Neural crest cell (in vitro differentiated cells): Measurements from ENCODE around the gene PHKG2. TPM values are rescaled to one million over a fixed set of nuclear protein-coding genes. Genes with fewer than 3 reads are reported as not detected.

Experiments
- DNase-seq: peaks from one replicate; pipeline ENCODE4 v3.0.0; 2021; ENCODE audit warnings: low read depth, mixed read lengths, low spot score
- H3K27ac Mint-ChIP-seq: one replicate; pipeline ENCODE4 v1.8.0; 2021; ENCODE audit warnings: mild to moderate bottlenecking, mixed read lengths; ENCODE audit not compliant: unreplicated experiment
- H3K27me3 Mint-ChIP-seq: 2 replicates; pipeline ENCODE4 v1.8.0; 2021; ENCODE audit warnings: low read depth, mild to moderate bottlenecking, mixed read lengths
- H3K36me3 Mint-ChIP-seq: 2 replicates; pipeline ENCODE4 v1.8.0; 2021; ENCODE audit warnings: low read depth, mild to moderate bottlenecking, mixed read lengths
- H3K4me1 Mint-ChIP-seq: 2 replicates; pipeline ENCODE4 v1.8.0; 2021; ENCODE audit warnings: mixed read lengths
- H3K4me3 Mint-ChIP-seq: one replicate; pipeline ENCODE4 v1.8.0; 2021; ENCODE audit warnings: mild to moderate bottlenecking, mixed read lengths
- H3K9me3 Mint-ChIP-seq: 2 replicates; pipeline ENCODE4 v1.8.0; 2021; ENCODE audit warnings: mixed read lengths
- total RNA-seq: library from RNA; stranded (reverse); gene quantifications from 2 replicates; pipeline ENCODE4 v1.2.1, GENCODE V29; 2021
- TF ChIP-seq, protein P1 (sequence below): fragments of 200-600 bp; sonication (generic); conservative IDR thresholded peaks from 2 replicates; pipeline ENCODE4 v1.5.0; 2021; ENCODE audit warnings: antibody characterized with exemption, mild to moderate bottlenecking

The PHKG2 gene
- total RNA-seq, 1 donor from 2014 or later = 39.2 TPM

DNA sequence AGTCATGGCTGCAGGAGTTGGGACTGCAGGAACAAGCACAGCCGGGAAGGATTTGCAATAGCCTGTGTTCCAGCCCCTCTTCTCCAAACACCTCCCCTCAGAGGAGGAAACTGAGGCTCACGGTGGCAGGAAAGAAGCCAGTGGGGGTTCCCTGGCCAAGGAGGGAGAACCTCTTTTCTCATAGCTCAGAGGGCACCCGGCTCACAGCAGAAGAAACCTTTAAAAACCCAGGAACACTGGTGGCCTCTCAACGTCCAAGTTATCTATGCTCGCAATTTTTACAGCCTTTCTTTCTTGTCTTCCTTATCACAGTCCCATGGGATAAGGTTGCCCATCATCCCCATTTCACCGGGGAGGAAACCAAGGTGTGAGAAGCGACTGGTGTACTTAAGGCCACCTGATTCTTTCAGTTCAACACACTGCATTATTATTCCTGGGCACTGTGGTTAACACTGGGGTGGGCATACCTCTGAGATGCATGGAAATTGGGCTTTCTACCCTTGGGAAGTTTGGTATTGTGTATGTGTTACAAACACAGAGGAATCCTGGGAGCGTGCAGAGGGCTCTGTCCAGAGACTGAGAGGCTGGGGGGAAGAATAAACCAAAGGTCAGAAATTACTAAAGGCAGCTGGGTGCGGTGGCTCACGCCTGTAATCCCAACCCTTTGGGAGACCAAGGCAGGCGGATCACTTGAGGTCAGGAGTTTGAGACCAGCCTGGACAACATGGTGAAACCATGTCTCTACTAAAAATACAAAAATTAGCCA is 39.6 kb downstream of the PHKG2 start:
- Mint-ChIP-seq H3K27me3 (no peaks in the 10 kb centered on the region), H3K9me3 (no peaks in the 10 kb centered on the region), H3K27ac (peak overlapping the region; percentile 93), H3K4me3 (peak overlapping the region; percentile 96), H3K4me1 (peaks cover 14% of the 10 kb centered on the region), H3K36me3 (peaks cover 3% of the 10 kb centered on the region)
- no peak for DNase-seq
- TF ChIP-seq, protein P1, sequence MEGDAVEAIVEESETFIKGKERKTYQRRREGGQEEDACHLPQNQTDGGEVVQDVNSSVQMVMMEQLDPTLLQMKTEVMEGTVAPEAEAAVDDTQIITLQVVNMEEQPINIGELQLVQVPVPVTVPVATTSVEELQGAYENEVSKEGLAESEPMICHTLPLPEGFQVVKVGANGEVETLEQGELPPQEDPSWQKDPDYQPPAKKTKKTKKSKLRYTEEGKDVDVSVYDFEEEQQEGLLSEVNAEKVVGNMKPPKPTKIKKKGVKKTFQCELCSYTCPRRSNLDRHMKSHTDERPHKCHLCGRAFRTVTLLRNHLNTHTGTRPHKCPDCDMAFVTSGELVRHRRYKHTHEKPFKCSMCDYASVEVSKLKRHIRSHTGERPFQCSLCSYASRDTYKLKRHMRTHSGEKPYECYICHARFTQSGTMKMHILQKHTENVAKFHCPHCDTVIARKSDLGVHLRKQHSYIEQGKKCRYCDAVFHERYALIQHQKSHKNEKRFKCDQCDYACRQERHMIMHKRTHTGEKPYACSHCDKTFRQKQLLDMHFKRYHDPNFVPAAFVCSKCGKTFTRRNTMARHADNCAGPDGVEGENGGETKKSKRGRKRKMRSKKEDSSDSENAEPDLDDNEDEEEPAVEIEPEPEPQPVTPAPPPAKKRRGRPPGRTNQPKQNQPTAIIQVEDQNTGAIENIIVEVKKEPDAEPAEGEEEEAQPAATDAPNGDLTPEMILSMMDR = no peak

DNA sequence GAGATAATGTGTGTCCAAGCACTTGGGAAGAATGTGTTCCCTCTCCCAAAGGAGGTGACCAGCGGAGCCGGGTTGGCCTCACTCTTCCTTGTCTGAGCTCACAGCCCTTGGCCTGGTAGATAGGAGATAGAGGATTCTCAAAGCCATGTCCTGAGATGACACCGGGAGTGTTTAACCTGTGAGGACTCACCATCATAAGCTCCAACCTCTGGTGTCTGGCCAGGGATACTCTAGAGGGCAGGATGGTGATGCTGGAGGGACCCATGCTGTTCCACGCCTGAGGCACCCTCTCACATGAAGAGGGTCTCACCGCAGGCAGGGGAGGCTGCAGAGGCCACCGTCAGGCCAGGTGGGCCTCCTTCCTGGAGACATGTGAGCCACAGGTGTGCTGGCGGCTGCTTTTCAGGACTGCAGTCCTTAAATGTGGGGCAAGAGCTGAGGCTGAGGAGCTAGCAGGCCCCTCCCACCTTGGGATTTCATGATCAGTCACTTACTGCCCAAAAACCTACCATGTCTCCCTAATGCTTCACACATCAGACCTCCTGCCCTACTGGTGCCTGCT is 45.4 kb downstream of the PHKG2 start:
- no peak overlapping the region for H3K27ac Mint-ChIP-seq
- H3K9me3 Mint-ChIP-seq = no peaks in the 10 kb centered on the region
- DNase-seq = no peak
- H3K36me3 Mint-ChIP-seq = no peaks in the 10 kb centered on the region
- peak overlapping the region; percentile 38 for H3K4me3 Mint-ChIP-seq
- TF ChIP-seq, protein P1 = no peak
- H3K4me1 Mint-ChIP-seq = no peaks in the 10 kb centered on the region
- H3K27me3 Mint-ChIP-seq = no peaks in the 10 kb centered on the region

DNA sequence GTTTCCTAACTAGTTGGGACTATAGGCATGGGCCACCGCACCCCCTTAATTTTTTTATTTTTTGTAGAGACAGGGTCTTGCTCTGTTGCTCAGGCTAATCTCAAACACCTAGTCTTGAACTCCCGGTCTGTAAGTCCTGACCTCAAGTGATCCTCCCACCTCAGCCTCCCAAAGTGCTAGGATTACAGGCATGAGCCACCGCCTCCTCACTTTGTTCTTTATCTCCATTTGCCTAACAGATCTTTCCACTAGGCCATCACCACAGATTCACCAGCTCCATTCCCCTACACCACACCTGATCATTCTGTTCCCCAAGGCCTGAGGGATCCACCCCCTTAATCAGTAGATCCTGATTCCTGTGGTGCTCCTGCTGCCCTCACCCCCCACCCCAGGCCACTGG is 46.4 kb downstream of the PHKG2 start:
- Mint-ChIP-seq H3K4me1 (no peaks in the 10 kb centered on the region), H3K27me3 (no peaks in the 10 kb centered on the region), H3K36me3 (no peaks in the 10 kb centered on the region), H3K4me3 (no peak overlapping the region), H3K9me3 (no peaks in the 10 kb centered on the region), H3K27ac (no peak overlapping the region)
- no peak for DNase-seq
- TF ChIP-seq, protein P1 = no peak

DNA sequence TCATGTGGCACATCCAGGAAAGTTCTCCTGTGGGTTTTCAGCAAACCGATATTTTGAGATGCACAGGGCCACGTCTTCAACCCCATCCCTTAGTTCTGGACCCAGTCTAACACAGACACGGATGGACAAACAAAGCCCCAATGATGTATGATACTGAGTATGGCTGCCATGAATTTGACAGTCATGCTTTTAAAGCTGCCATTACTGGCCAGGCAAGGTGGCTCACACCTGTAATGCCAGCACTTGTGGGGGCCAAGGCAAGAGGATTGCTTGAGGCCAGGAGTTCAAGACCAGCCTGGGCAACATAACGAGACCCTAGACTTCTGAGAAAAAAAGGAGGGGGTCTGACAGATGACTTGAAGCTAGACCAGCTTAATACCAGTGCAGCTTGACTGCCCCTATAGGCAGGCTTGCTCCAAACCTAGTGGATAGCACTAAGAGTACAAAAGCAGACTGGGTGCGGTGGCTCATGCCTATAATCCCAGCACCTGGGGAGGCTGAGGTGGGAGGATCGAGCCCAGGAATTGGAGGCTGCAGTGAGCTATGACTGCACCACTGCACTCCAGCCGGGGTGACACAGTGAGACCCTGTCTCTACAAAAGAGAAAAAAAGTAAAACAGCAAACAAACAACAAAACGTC is 49.6 kb downstream of the PHKG2 start:
- no peak overlapping the region for H3K4me3 Mint-ChIP-seq
- H3K4me1 Mint-ChIP-seq = peaks cover 3% of the 10 kb centered on the region
- H3K27me3 Mint-ChIP-seq = no peaks in the 10 kb centered on the region
- no peaks in the 10 kb centered on the region for H3K36me3 Mint-ChIP-seq
- TF ChIP-seq, protein P1 = peak; percentile 15
- DNase-seq = no peak
- no peaks in the 10 kb centered on the region for H3K9me3 Mint-ChIP-seq
- H3K27ac Mint-ChIP-seq = no peak overlapping the region

Other genes starting within 250 kb of the PHKG2 start
- gene ZNF768, start 221.9 kb upstream of the PHKG2 start, total RNA-seq = 64.0 and 68.5 TPM in 2 replicates
- 10.5 and 11.3 TPM in 2 replicates for gene ZNF747, start 213.6 kb upstream of the PHKG2 start, total RNA-seq
- gene ZNF764, start 190.1 kb upstream of the PHKG2 start, total RNA-seq = 20.7 and 22.3 TPM in 2 replicates
- 13.4 and 14.3 TPM in 2 replicates for gene ZNF688, start 176.7 kb upstream of the PHKG2 start, total RNA-seq
- gene ZNF785, start 162.7 kb upstream of the PHKG2 start, total RNA-seq = 37.6 and 38.3 TPM in 2 replicates
- 23.0 and 23.2 TPM in 2 replicates for gene ZNF689, start 138.0 kb upstream of the PHKG2 start, total RNA-seq
- gene PRR14, start 97.5 kb upstream of the PHKG2 start, total RNA-seq = 62.8 and 67.0 TPM in 2 replicates
- gene FBRS, start 90.0 kb upstream of the PHKG2 start, total RNA-seq = 63.6 and 67.1 TPM in 2 replicates
- gene SRCAP, start 49.3 kb upstream of the PHKG2 start, total RNA-seq = 94.5 and 100.0 TPM in 2 replicates
- 14.4 and 18.5 TPM in 2 replicates for gene CFAP119, start 13.6 kb downstream of the PHKG2 start, total RNA-seq
- gene RNF40, start 13.9 kb downstream of the PHKG2 start, total RNA-seq = 154 and 157 TPM in 2 replicates
- 41.0 and 41.4 TPM in 2 replicates for gene ZNF629, start 38.8 kb downstream of the PHKG2 start, total RNA-seq
- gene BCL7C, start 145.7 kb downstream of the PHKG2 start, total RNA-seq = 35.9 and 38.4 TPM in 2 replicates
- gene CTF1, start 148.2 kb downstream of the PHKG2 start, total RNA-seq = 1.6 and 2.6 TPM in 2 replicates
- 78.1 and 84.7 TPM in 2 replicates for gene FBXL19, start 175.1 kb downstream of the PHKG2 start, total RNA-seq
- 7.7 and 8.0 TPM in 2 replicates for gene ORAI3, start 200.6 kb downstream of the PHKG2 start, total RNA-seq
- 33.4 and 35.2 TPM in 2 replicates for gene SETD1A, start 209.3 kb downstream of the PHKG2 start, total RNA-seq
- 1.9 and 2.3 TPM in 2 replicates for gene HSD3B7, start 236.8 kb downstream of the PHKG2 start, total RNA-seq